HepG2 (cell line): ENCODE measurements around the gene CNTFR.

Experiments
- RXRA ChIP-seq: sonication (generic); formaldehyde crosslinking; IDR thresholded peaks from 2 replicates; pipeline ENCODE4 v1.5.1; 2020; ENCODE audit warnings: missing genetic modification reagents
- ZNF839 ChIP-seq: sonication (generic); formaldehyde crosslinking; IDR thresholded peaks from 2 replicates; pipeline ENCODE4 v1.4.0; 2020; ENCODE audit warnings: missing genetic modification reagents, mild to moderate bottlenecking, borderline replicate concordance
- TF ChIP-seq, protein P1 (sequence below): IDR thresholded peaks from 2 replicates; pipeline ENCODE4 v1.6.1; 2016; ENCODE audit warnings: low read depth, borderline replicate concordance

DNA sequence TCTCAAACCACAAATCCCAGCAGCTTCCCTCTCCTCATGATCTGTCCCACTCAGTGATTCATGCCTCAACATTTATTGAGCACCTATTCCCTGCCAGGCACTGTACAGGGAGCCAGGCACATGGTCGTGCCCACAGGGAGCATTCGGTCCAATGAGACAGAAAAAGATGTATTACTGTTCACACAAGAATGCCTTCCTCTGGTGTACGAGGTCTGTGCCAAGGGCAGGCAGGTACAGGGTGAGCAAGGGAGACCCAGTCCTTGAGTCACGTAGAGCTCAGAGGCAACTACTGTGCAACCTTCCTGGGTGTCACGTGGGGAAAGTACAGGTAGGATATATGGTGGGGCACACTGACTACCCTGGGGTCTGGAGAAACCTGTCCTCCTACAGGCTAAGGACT is 4.6 kb downstream of the CNTFR start:
- TF ChIP-seq, protein P1, sequence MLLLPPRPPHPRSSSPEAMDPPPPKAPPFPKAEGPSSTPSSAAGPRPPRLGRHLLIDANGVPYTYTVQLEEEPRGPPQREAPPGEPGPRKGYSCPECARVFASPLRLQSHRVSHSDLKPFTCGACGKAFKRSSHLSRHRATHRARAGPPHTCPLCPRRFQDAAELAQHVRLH (CRISPR knock-in tag) = no peak
- no peak for TF ChIP-seq ZNF839 (CRISPR knock-in tag)
- no peak for TF ChIP-seq RXRA
